Neural cell (in vitro differentiated cells): ENCODE measurements around the gene ADAMTS4. TPM values are rescaled to one million over a fixed set of nuclear protein-coding genes. Genes with fewer than 3 reads are reported as not detected.

Experiments
- H2AFZ ChIP-seq: fragments of 200-600, 300-800 bp; sonication (generic), shearing (Covaris generic); 2 replicates; pipeline ENCODE4 v1.6.0; 2014; ENCODE audit warnings: low read depth, mild to moderate bottlenecking, antibody characterized with exemption, low read length, moderate library complexity
- H3F3A ChIP-seq: fragments of 200-600 bp; shearing (Covaris generic); 2 replicates; pipeline ENCODE4 v1.6.1; 2016; ENCODE audit warnings: mild to moderate bottlenecking, moderate library complexity, mixed read lengths, antibody characterized with exemption, low read length; ENCODE audit not compliant: insufficient read depth, poor library complexity, severe bottlenecking
- H3K27ac ChIP-seq: fragments of 200-600, 300-800 bp; sonication (generic), shearing (Covaris generic); 2 replicates; pipeline ENCODE4 v1.5.1; 2014; ENCODE audit warnings: mild to moderate bottlenecking, low read length, moderate library complexity
- H3K27me3 ChIP-seq: fragments of 300-800, 200-600 bp; sonication (generic), shearing (Covaris generic); 2 replicates; pipeline ENCODE4 v1.6.0; 2014; ENCODE audit warnings: mild to moderate bottlenecking, low read depth, low read length, moderate library complexity; ENCODE audit not compliant: insufficient read depth
- H3K36me3 ChIP-seq: fragments of 300-800, 200-600 bp; sonication (generic), shearing (Covaris generic); 2 replicates; pipeline ENCODE4 v1.5.1; 2014; ENCODE audit warnings: mild to moderate bottlenecking, antibody characterized with exemption, low read length, moderate library complexity; ENCODE audit not compliant: insufficient read depth
- H3K4me2 ChIP-seq: fragments of 300-800, 200-600 bp; sonication (generic), shearing (Covaris generic); 2 replicates; pipeline ENCODE4 v1.6.0; 2014; ENCODE audit warnings: mild to moderate bottlenecking, low read length
- H3K4me3 ChIP-seq: fragments of 300-800, 200-600 bp; sonication (generic), shearing (Covaris generic); 2 replicates; pipeline ENCODE4 v1.5.1; 2014; ENCODE audit warnings: mild to moderate bottlenecking, low read length, moderate library complexity
- H3K79me2 ChIP-seq: fragments of 200-600 bp; shearing (Covaris generic); replicated peaks from 2 replicates; pipeline ENCODE4 v1.6.0; 2014; ENCODE audit warnings: mild to moderate bottlenecking, low read length, moderate library complexity; ENCODE audit not compliant: insufficient read depth
- H3K9ac ChIP-seq: fragments of 300-800, 200-600 bp; sonication (generic), shearing (Covaris generic); 2 replicates; pipeline ENCODE4 v1.6.1; 2016; ENCODE audit warnings: mild to moderate bottlenecking, low read length, mixed read lengths
- H3K9me2 ChIP-seq: fragments of 200-600 bp; shearing (Covaris generic); 2 replicates; pipeline ENCODE4 v1.6.1; 2016; ENCODE audit warnings: mild to moderate bottlenecking, low read length, mixed read lengths; ENCODE audit not compliant: insufficient read depth
- H3K9me3 ChIP-seq: fragments of 200-600, 300-800 bp; sonication (generic), shearing (Covaris generic); 2 replicates; pipeline ENCODE4 v1.6.1; 2016; ENCODE audit warnings: mild to moderate bottlenecking, mixed run types, low read length, moderate library complexity, mixed read lengths
- H4K20me1 ChIP-seq: fragments of 200-600 bp; shearing (Covaris generic); 2 replicates; pipeline ENCODE4 v1.6.1; 2016; ENCODE audit warnings: mild to moderate bottlenecking, mixed run types; ENCODE audit not compliant: insufficient read depth
- CTCF ChIP-seq: fragments of 450-650 bp; IDR thresholded peaks from 2 replicates; pipeline ENCODE4 v1.5.1; 2014; ENCODE audit warnings: antibody characterized with exemption, mild to moderate bottlenecking, moderate library complexity; ENCODE audit not compliant: poor library complexity, severe bottlenecking
- EP300 ChIP-seq: fragments of 450-650 bp; conservative IDR thresholded peaks from 2 replicates; pipeline ENCODE4 v1.6.1; 2014; ENCODE audit warnings: antibody characterized with exemption, mild to moderate bottlenecking, moderate library complexity; ENCODE audit not compliant: poor library complexity, severe bottlenecking
- EZH2 ChIP-seq: fragments of 200-600, 300-800 bp; shearing (Covaris generic), sonication (generic); IDR thresholded peaks from 2 replicates; pipeline ENCODE4 v1.6.1; 2014; ENCODE audit warnings: antibody characterized with exemption, low read length, borderline replicate concordance, mild to moderate bottlenecking; ENCODE audit not compliant: insufficient read depth, poor library complexity, severe bottlenecking
- MXI1 ChIP-seq: fragments of 450-650 bp; conservative IDR thresholded peaks from 2 replicates; pipeline ENCODE4 v1.6.1; 2014; ENCODE audit warnings: antibody characterized with exemption, mild to moderate bottlenecking; ENCODE audit not compliant: poor library complexity, severe bottlenecking
- POLR2AphosphoS5 ChIP-seq: IDR thresholded peaks from 2 replicates; pipeline ENCODE4 v1.6.1; 2012
- RAD21 ChIP-seq: fragments of 450-650 bp; conservative IDR thresholded peaks from 2 replicates; pipeline ENCODE4 v1.6.1; 2014; ENCODE audit warnings: antibody characterized with exemption, mild to moderate bottlenecking, moderate library complexity
- REST ChIP-seq: IDR thresholded peaks from 2 replicates; pipeline ENCODE4 v1.6.1; 2012; ENCODE audit warnings: borderline replicate concordance
- SMC3 ChIP-seq: fragments of 450-650 bp; conservative IDR thresholded peaks from 2 replicates; pipeline ENCODE4 v1.6.1; 2014; ENCODE audit warnings: antibody characterized with exemption, mild to moderate bottlenecking, moderate library complexity; ENCODE audit not compliant: poor library complexity
- TAF1 ChIP-seq: IDR thresholded peaks from 2 replicates; pipeline ENCODE4 v1.6.1; 2012; ENCODE audit warnings: low read depth
- polyA plus RNA-seq: library from polyadenylated mRNA; depleted of rRNA; stranded (reverse); fragments of >200 nt; gene quantifications from 2 replicates; pipeline ENCODE4 v1.2.3, GENCODE V29; 2014

ADAMTS4 gene
- polyA plus RNA-seq, 1 donor from 2014 or later: 0.04 TPM

GRCh38 chr1:161182214-161182613 lies 16.6 kb downstream of the ADAMTS4 start:
- H3K36me3 ChIP-seq: no peaks in the 10 kb centered on the region
- no peaks in the 10 kb centered on the region for H3F3A ChIP-seq
- no peak overlapping the region for H2AFZ ChIP-seq
- H4K20me1 ChIP-seq: no peaks in the 10 kb centered on the region
- TF ChIP-seq REST (no peak), EZH2 (no peak), CTCF (no peak), POLR2AphosphoS5 (no peak), TAF1 (no peak), RAD21 (no peak), EP300 (no peak)
- no peak overlapping the region for H3K27ac ChIP-seq
- H3K9me3 ChIP-seq: no peaks in the 10 kb centered on the region
- H3K9ac ChIP-seq: no peak overlapping the region
- H3K79me2 ChIP-seq: no peaks in the 10 kb centered on the region
- H3K27me3 ChIP-seq: no peaks in the 10 kb centered on the region
- H3K4me3 ChIP-seq: no peak overlapping the region
- no peak overlapping the region for H3K4me2 ChIP-seq
- no peaks in the 10 kb centered on the region for H3K9me2 ChIP-seq

- Histone ChIP-seq H3K9me2 (no peaks in the 10 kb centered on the region), H4K20me1 (no peaks in the 10 kb centered on the region), H3K9me3 (no peaks in the 10 kb centered on the region), H3K4me3 (no peak overlapping the region), H3K36me3 (no peaks in the 10 kb centered on the region), H3K9ac (no peak overlapping the region), H3K27ac (no peak overlapping the region), H3K27me3 (no peaks in the 10 kb centered on the region), H2AFZ (no peak overlapping the region), H3K4me2 (no peak overlapping the region), H3K79me2 (peaks cover 6% of the 10 kb centered on the region), H3F3A (no peaks in the 10 kb centered on the region)
- TF ChIP-seq EP300 (no peak), REST (no peak), TAF1 (no peak), RAD21 (no peak), SMC3 (no peak), POLR2AphosphoS5 (no peak), MXI1 (no peak), EZH2 (no peak), CTCF (no peak)
Measured at GRCh38 chr1:161180639-161181038, 18.2 kb downstream of the ADAMTS4 start.
